Inflammatory macrophage (primary cell): Measurements from ENCODE around the gene HSF4.
A peak's percentile ranks its signal among the peaks of the same experiment; 100 is the strongest.

ENCODE experiments used
- DNase-seq, 2 donors: peaks; one replicate each; pipeline ENCODE4 v3.0.0-alpha.2; 2020 to 2022

HSF4 gene

GRCh38 chr16:67150833-67151396, 13.6 kb upstream of the HSF4 start, which contains the start of gene B3GNT9:
Gene B3GNT9, minus strand, starts transcription at chr16:67150998. Its CDS starts 513 bp downstream, at chr16:67150485.
- no peak for DNase-seq

GRCh38 chr16:67151431-67152097, 13.0 kb upstream of the HSF4 start:
- no peak for DNase-seq

GRCh38 chr16:67154578-67155294, 9.8 kb upstream of the HSF4 start:
- DNase-seq, result no peak

GRCh38 chr16:67155295-67156142, 9.0 kb upstream of the HSF4 start:
- peak; percentile 66 to 81 for DNase-seq

- no peak for DNase-seq
Measured at GRCh38 chr16:67156143-67156844, 8.3 kb upstream of the HSF4 start.

GRCh38 chr16:67157106-67157748, 7.3 kb upstream of the HSF4 start:
- no peak for DNase-seq

- no peak for DNase-seq
Measured at GRCh38 chr16:67157892-67158635, 6.5 kb upstream of the HSF4 start.

- DNase-seq, result peak in 1 of 2 donors; percentile 31
Measured at GRCh38 chr16:67158637-67159600, 5.6 kb upstream of the HSF4 start.

GRCh38 chr16:67161595-67162058, 2.9 kb upstream of the HSF4 start:
- DNase-seq, result no peak

GRCh38 chr16:67162506-67163163, 1.9 kb upstream of the HSF4 start:
- DNase-seq, result peak; percentile 53 to 58

GRCh38 chr16:67163164-67163998, 1.2 kb upstream of the HSF4 start:
- peak in 1 of 2 donors; percentile 37 for DNase-seq

- no peak for DNase-seq
Measured at GRCh38 chr16:67163999-67164558, 466 bp upstream of the HSF4 start.

GRCh38 chr16:67165121-67166078, 855 bp downstream of the HSF4 start:
- peak in 1 of 2 donors; percentile 38 for DNase-seq

GRCh38 chr16:67166110-67166547, 1.6 kb downstream of the HSF4 start:
- DNase-seq, result no peak

- DNase-seq, result no peak
Measured at GRCh38 chr16:67166598-67167168, 2.1 kb downstream of the HSF4 start.

GRCh38 chr16:67167588-67167987, 3.0 kb downstream of the HSF4 start:
- no peak for DNase-seq
